ENCODE data around the gene TCF21. TPM values are rescaled to one million over a fixed set of nuclear protein-coding genes. Genes with fewer than 3 reads are reported as not detected.

Gene TCF21
- total RNA-seq, 1 donor, result not detected

DNA sequence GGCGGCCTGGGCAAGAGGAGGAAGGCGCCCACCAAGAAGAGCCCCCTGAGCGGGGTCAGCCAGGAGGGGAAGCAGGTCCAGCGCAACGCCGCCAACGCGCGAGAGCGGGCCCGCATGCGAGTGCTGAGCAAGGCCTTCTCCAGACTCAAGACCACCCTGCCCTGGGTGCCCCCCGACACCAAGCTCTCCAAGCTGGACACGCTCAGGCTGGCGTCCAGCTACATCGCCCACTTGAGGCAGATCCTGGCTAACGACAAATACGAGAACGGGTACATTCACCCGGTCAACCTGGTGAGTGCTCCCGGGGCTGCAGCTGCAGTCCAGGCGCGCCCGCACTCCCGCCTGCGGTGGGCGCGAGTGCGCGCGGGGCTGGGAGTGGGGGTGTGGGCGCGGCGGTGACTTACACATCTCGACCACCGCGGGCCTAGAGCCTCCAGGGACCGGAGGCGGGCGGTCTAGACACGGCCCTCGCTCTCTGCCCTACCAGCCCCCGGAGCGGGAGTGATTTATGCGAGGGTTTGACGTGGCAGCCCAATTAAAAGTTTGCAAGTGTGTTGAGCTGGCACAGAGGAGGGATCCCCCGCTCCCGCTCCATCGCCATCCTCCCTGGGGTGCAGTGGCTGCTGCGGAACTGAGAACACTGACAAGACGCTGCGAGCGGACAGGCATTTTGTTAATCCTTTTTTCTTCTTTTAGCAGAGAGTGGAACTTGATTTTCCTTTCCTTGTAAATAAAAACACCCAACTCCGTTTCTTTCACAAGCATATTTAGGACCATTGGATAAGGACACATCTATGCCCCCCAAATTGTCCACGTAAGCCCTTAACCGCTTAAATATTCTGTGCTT is 867 bp downstream of the TCF21 start:
- DNase-seq (ENCODE audit: low read depth in 2 of 3, low spot score in 2 of 3), result peak in 1 of 3 donors; percentile 37

DNA sequence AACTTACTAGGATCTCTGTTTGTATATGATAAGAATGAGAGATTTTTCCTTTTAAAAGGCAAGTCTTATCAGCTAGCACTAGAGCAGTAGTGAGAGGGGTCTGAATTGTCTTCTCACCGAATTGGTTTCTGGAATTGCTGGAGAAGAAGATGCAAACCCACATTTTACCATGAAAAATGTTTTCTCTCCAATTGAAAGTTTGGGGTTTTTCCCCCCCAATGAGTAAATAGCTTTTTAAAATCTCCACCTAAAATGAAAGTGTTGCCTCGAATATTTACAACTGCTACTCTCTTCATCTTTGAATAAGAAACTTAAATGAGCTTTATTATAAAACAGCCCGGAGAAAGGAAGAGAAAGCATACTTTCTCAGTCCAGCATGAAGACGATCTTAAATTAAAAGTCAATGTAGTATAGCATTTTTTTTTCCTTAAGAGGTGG is 1.8 kb downstream of the TCF21 start:
- DNase-seq (ENCODE audit: low read depth in 2 of 3, low spot score in 2 of 3), result peak in 1 of 3 donors; percentile 49

DNA sequence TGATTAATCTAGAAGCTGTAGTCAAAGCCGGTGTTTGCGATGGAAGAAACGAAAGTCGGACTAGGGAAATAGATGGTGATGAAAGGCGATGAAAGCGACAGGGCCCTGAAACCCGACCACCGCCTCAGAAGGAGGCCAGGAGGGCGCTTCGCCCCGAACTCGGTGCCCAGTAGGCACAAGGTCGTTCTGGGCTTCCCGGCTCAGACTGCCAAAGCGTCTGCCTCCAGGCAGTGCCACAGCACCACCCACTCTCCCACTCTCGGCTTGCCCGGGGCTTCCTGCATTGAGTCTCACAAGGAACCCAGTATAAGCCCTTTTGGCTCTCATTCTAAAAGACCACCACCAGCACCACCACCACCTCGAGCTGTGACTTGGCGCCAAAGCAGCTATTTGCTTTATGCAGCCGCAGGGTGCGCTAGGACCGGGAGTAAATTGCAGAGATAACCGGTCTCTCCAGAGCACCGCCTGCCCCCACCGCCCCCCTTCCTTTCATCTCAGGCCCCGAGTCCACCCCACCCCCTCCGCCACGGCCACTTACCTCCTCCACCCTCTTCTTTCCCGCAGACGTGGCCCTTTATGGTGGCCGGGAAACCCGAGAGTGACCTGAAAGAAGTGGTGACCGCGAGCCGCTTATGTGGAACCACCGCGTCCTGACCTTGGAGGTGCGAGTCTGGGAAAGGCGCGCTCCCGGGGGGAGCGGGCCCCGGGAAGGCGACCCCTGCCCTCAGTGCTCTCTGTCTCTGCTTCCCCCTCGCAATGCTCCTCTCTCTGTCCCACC is 2.4 kb downstream of the TCF21 start:
- peak in 1 of 3 donors; percentile 39 for DNase-seq (ENCODE audit: low read depth in 2 of 3, low spot score in 2 of 3)

DNA sequence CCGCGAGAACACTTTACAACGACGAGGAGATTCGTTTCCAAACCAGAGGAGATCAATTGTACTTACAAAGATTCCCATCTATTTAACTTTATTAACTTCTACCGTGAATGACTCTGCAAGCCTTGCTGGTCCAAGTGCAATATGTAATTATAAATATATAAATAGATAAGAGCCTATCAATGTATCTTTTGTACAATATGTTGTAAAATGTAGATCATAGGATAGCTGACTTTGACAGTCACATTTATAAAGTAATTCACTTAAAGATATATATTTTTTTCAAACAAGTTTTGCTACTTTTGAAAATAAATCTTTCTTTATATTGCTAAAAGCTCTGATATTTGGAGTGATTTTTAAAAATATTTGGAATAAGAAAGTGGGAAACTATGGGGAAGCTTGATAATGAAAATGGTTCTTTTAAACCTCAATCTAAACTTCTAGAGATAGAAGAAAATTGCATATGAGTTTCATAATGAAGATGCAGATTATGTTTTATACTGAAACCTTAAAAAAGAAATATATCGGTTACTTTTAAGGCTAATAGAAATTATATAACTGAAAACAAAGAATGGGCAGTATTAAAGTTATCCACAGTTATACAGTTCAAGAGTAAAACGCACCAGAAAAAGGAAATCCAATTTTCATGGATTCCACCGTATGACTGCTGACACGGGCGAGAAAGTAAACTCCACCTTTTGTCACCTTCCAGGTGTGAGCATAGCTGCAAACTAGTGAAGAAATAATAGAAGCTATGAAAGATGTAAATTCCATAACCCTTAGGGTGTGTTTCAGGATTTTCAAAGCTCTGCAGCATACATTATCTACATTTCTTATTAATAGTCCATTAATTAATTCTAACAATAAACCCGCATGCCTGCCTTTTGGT is 3.3 kb downstream of the TCF21 start:
- DNase-seq (ENCODE audit: low read depth in 2 of 3, low spot score in 2 of 3), result peak in 1 of 3 donors; percentile 40

DNA sequence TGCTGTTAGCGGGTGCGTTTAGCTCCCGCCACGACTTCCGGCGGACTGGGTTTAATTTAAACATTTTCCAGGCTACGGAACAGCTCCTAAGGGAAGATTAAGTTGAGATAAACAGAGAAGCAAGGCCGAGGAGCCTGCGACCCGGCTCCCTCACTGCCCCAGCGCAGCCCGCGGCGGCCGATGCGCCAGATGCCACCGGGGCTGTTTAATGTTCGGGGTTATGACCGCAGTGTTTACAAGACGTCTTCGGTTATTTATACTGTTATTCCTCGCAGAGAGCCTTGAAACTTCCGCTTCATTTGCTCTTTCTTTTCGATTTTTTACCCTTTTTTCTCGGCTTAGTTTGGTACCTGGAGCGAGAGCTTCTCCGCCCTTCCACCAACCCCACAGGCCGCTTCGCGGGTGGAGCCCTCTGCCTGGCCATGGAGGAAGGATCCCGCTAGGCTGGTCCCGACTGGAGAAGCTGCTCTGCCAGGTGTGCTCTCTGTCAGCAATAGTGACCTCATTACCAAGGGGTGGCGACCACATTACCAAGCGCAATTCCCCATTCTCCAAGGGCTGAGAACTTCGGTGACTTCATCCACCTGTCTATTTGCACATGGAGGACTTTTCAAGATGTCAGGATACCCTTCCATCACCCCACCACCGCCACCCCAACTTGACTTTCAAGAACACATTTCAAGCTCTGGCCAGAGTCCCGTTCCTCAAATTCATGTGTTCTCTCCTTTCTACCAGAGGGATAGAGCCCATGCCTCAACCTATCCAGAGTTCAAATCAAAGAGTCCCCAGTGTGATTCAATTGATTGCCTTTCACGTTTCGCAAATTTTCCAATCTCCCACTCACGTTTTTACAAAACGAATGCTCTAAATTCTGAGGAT is 4.1 kb downstream of the TCF21 start:
- no peak for DNase-seq (ENCODE audit: low read depth in 2 of 3, low spot score in 2 of 3)

DNA sequence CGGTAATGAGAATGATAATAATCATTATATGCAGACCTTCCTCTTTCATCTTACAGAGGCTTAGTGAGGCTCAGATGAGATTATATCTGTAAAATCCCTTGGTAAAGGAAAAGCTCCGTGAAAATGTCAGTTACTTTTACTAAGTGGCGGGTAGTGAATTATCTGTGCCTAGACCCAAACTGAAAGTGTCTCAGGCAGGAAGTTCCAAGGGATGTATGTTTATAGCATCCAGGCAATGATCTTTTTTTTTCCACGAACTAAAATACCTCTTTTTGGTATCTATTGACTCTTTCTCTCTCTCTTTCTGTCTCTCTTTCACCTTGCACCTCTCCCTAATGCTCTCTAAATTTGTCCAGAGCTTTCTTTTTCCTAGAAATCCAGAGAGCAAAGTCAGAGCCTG is 5.0 kb downstream of the TCF21 start:
- DNase-seq (ENCODE audit: low read depth in 2 of 3, low spot score in 2 of 3), result no peak

DNA sequence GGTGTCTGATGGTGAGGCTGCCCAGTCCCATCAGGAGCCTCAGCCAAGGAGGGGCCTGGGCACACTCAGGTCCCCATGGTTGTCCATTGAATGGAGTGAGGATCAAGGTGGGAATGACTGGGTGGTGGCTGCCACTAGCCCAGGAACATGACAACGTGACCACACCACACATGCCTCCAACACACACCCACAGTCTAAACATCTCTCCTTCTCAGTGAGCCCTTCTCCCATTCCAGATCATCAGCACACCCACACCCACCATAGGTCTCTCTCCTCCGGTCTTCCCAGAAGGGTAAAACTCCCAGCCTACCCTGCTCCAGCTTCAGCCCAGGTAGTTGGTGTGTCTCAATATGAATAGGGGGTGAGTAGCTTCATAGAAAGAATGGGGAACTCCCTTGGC is 5.5 kb downstream of the TCF21 start:
- no peak for DNase-seq (ENCODE audit: low read depth in 2 of 3, low spot score in 2 of 3)

DNA sequence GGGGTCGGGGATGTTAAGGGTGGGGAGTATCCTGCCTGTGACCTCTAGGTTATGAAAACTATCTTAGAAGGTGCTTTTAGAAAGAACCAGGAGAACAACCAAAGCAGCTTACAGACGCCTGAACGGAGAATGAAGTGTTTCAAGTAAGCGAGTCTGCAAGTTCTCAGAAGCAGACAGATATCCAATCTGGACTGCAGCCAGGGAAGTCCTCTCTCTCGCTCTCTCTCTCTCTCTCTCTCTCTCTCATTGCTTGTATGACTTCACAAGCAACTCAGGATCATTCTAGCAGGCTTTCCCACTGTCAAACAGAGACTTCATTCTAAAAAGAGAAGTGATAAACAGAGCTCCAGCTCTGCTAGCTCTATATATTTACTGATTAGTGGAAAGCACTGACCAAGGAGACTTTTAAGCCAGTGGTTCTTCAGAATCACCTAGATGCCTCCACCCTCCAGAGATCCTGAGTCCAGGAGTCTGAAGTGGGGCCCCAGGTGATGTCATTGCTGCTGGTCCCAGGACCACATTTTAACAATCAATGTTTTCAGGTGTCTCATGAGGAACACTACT is 6.0 kb downstream of the TCF21 start:
- no peak for DNase-seq (ENCODE audit: low read depth in 2 of 3, low spot score in 2 of 3)

DNA sequence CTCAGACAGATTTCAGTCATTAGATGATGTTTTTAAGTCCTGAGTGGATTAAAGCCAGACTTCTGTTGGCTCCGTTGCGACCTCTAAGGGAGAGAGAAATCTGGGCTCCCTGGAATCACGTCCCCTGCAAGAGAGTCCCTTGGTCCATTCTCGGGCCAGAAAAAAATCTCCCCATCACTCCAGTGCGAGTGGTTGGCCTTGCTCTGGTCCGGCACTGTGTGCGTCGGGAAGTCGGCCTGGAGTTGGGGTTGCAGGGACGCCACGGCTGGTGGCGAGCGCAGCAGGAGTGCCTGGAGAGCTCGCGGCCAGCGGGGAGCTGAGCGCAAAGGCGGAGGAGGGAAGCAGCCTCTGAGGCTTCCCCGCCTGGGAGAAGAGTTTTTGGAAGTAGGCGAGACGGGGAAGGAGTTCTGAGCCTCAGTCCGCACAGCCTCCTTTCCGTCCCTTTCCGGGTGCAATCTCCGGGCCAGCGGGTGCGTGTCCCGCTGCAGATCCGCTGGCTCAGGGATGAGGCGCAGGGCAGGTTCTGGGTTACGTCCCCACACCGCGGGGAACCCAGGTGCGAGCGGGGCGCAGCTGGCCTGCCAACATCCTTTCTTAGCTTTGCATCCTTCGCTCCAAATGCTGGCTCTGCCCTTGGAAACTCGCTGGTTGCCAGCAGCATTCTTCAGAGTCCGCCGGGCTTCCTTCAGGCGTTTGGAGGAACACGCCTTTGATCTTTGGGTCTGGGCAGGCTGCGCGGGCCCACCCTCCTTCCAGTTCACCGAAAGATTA is 6.8 kb downstream of the TCF21 start:
- no peak for DNase-seq (ENCODE audit: low read depth in 2 of 3, low spot score in 2 of 3)

DNA sequence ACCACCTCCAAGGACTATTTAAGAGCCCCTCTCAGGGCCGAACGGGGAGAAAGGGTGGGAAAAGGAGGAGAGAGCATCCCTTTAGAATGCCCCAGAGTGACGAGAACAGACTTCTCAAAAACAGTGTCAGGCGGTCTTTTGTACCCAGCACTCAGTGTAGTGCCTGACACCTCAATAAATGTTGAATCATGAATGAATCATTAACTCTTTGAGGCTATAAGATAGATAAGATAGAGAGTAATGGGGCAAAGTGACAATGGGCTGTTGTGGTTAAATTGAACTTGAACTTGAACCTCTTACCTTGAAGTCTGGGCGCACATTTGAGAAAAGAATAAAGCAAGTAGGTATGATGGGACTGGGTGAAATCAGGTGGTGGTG is 7.4 kb downstream of the TCF21 start:
- DNase-seq (ENCODE audit: low read depth in 2 of 3, low spot score in 2 of 3), result no peak

DNA sequence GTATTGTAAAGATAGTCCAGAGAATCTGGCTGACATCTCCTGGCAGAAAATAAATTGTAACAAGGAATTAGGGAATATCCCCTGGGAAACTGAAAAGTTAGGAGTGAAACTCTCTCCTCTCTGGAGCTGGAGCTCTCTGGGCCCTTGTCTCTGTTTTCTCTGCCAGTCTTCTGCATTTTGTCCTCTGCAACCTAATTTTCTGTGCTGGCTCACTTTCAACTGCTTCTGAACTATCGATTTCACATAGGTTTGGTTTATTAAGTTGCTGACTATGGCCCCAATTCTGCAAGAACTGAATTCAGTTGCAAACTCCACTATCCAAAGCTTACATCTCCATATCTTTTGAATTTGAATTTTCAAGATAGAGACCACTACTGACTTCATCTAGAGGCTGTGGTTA is 9.3 kb downstream of the TCF21 start:
- no peak for DNase-seq (ENCODE audit: low read depth in 2 of 3, low spot score in 2 of 3)

DNA sequence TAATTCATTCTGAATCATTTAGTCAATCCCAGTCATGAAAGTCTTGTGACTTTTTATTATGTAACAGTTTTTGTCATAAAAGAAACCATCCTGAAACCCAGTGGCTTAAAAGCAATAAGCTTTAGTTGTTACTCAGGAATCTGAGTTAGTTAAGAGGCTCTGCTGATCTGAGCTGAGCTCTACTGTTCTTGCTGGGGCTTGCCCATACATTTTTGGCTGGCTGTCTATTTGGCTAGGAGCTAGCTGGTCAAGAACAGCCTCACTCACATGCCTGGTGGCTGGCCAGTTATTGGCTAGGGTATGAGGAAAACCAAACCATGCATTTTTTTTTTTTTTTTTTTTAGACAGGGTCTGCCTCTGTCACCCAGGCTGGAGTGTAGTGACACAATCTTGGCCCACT is 10.6 kb downstream of the TCF21 start:
- DNase-seq (ENCODE audit: low read depth in 2 of 3, low spot score in 2 of 3), result no peak

DNA sequence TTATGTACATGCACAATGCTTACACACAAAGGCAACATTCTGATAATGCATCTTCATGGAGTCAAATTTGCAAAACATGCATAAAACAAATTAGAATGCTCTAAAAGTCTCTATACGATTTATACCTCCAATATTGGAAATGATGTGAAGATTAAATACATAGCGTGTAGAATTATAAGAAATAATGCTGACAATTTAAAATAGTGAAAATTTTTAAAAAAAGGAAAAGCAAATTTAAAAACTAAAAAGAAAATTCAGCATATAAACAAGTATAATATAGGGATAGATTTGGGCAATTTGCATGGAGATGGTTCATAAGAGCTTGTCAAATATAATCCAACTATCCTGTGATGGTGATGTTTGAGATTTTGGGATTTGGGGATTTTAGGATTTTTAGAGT is 14.9 kb downstream of the TCF21 start:
- DNase-seq (ENCODE audit: low read depth in 2 of 3, low spot score in 2 of 3), result no peak

DNA sequence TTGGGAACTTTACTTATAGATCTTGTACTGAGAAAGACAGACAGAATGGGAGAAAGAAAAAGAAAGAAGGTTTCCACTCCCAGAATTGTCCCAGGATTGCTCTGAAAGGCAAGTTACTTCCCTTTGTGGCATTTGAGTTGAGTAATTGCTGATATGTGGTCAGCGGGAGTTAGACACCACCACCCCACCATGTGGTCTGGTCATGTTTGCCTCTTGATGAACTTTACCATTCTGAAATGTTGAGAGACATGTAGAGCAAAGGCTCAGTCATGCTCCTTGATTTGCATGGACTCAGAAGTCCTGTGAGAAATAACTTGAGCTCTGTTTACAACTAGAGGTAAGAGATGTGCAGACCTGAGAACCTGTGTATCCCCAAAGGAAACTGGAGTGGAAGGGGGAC is 17.1 kb downstream of the TCF21 start:
- no peak for DNase-seq (ENCODE audit: low read depth in 2 of 3, low spot score in 2 of 3)

DNA sequence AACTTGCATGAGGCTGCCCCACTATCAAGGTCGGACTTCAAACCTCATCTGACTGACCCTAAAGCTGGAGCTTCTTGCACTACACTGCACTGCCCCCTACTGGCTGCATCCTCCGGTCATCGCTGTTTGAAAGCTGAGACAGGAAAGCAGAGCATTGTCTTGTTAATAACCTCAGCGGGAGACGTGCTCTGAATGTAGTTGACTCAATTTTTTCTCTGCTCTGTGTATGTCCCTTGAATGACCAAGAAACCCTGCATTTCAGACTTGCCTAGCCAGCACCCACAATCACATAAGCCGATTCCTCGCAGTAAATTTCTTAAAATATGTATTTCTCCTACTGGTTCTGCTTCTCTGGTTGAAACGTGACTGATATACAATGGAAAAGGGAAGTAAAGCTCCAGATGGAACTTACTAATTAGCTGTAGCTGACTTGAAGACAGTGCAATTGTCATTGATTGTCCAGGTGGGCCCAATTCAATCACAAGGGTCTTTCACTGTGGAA is 27.8 kb downstream of the TCF21 start:
- peak; percentile 31 to 72 (median 71) for DNase-seq (ENCODE audit: low read depth in 2 of 3, low spot score in 2 of 3)

DNA sequence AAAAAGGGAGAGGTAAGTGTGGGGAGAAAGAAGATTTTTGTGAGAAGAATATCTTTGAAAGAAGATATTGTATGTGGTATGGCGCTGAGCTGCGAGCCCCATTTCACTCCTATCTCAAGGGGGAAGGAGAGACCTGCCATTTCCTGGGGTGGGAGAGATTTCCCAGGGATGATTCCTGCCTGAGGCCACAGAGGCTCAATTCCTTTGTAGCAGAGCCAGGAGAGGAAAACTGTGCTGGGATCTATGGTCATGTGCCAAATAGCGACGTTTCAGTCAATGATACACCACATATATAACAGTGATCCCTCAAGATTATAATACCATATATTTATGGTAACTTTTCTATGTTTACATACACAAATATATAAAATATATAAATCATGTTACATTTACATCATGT is 28.9 kb downstream of the TCF21 start:
- DNase-seq (ENCODE audit: low read depth in 2 of 3, low spot score in 2 of 3), result no peak

DNA sequence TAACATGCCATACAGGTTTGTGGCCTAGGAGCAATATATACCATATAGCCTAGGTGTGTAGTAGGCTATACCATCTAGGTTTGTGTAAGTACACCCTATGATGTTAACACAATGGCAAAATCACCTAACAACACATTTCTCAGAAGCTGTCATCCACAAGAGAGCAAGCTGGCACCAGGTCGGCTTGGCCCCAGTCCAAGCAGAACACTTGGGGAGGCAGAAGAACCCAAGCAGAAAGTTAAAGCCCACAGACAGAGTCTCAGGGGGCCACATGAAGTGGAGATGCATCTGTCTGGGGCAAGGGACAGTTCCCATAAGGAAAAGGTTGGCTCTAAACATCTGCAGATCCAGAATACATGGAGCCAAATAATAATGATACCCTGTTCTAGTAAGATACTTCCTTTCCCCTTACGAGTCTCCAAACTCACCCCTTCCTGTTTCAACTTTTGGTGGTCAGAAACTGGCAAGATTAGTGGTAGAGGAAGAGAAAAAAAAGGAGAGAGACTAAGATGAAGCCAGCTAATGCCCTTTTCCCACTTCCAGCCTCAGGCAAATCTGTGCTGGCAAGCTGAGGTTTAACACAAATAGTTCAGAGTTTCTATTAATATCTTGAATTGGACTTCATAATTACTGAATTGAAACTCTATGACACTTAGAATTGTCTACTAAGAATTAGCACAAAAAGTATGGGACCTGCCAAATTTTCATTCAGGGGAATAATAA is 29.5 kb downstream of the TCF21 start:
- DNase-seq (ENCODE audit: low read depth in 2 of 3, low spot score in 2 of 3), result no peak

DNA sequence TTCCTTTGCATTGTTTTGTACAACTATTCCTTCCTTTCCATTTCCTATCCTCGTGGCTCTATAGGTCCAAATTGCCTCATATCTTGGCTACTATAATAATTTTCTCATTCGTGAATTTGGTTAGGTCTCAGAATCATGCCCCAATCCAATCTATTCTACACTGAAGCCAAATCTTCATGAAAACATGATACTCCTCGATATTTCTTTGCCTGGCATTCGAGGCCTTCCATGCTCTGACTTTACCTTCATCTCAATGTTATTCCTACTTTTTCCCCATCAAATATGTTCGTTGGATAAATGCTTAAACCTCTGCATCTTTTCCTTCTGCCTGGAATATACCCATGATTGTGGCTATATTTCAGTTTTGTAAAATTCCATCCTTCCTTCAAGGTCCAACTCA is 30.4 kb downstream of the TCF21 start:
- no peak for DNase-seq (ENCODE audit: low read depth in 2 of 3, low spot score in 2 of 3)
